GM18909 (cell line): Measurements from ENCODE around the gene CT45A9.
"Not testable (repeated sequence)": the region's sequence is repeated elsewhere in the genome, so short reads cannot be mapped to it uniquely, and the experiment has no call there.

ENCODE experiments used
- ATAC-seq: cut with Tn5 transposase; IDR thresholded peaks from one replicate; pipeline ENCODE4 v1.9.1; 2021; ENCODE audit warnings: mild to moderate bottlenecking; ENCODE audit not compliant: unreplicated experiment, poor library complexity

CT45A9 gene, protein sequence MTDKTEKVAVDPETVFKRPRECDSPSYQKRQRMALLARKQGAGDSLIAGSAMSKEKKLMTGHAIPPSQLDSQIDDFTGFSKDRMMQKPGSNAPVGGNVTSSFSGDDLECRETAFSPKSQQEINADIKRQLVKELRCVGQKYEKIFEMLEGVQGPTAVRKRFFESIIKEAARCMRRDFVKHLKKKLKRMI

DNA sequence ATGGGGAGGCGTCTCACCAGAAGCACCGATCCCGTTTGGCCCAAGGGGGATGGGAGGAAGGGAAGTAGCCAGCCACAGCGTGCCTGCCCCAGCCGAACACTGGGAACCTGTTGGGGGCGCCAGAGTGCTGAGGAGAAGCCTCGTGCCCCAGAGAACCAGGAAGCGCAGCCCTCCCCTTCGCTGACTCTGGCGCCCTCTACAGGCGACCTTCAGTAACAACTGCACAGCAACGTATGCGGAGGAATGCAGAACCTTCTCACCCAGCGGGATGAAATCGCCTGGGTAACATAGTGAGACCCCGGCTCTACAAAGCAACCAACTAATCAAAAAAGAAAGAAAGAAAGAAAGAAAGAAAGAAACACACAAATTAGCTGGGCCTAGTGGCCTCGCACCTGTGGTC is at the start of gene CT45A9:
CT45A9 (minus strand) TSS at position 101 of the 400 bp plus-strand sequence. CDS start 3,751 bp downstream, outside the sequence.
- ATAC-seq = not testable (repeated sequence)

DNA sequence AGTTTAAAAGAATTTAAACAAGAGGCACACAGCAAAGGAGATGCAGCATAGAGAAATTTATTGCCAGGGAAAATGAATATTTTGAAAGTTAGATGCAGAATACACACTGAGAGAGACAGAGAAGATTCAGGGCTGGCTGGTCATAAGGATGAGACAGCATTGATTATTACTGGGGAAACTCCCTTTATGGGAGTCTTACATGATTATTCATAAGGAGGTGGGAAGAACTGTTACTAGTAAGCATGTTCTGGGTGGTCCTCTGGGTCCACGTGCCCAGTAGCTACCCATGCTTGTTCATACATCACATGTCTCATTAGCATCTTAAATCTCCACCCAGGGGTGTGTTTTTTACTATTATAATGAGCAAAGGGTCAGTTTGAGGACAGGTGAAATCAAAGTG is 48.9 kb upstream of the CT45A9 start:
- ATAC-seq = not testable (repeated sequence)

DNA sequence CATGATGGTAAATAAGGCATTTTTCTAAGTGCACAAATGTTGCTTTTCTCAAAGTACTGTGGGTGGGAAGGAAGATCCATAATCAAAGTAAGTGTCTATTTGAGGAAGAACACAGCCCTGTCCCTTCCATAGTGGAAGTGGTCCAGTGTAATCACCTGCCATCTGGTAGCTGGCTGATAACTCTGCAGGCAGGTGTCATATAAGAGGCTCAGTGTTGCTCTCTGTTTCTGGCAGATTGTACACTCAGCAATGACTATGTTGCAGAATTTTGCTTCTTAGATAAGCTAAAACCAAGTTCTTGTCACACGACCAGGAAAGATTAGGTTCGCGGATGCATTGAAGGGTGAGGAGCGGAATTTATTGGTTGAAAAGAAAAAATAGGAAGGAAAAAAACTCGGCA is 42.8 kb upstream of the CT45A9 start:
- ATAC-seq = no peak

DNA sequence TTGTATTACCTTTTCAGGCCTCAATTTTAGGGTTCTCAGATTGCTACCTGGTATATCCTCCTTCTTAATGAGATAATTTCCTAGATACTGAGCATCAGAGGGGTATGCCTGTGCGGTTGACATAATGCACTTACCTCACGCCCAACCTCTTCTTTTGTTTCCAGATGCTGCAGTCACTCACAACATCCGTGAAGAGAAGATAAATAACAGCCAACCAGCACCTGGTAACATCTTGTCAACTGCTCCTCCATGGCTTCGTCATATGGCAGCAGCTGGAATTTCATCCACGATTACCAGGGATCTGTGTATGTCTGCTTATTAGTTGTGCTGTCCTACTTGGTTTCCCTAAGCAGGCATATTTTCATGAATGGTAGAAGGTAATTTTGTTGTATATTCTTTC is 38.6 kb upstream of the CT45A9 start:
- ATAC-seq = no peak

DNA sequence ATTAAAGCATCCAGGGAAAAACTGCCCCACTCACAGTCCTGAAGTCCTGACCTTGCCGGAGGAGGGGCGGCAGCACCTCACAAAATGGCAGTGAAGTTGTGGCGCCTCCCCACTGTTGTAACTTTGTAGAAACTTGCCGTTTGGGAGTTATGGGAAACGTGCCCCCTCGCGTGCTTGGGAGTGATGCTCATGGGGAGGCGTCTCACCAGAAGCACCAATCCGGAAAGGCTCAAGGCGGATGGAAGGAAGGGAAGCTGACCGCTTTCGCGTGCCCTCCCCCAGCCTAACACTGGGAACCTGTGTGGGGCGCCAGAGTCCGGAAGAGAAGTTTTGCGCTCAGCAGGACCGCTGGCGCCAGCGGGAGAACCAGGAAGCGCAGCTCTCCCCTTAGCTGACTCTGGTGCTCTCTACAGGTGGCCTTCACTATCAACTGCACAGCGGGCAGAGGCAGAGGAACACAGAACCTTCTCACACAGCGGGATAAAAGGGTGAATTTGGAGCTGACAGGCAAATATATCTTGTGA is 21.7 kb upstream of the CT45A9 start, which contains the start of the genes CT45A10 and SAGE1:
CT45A10 (minus strand) TSS at position 151 of the 524 bp plus-strand sequence. CDS start 8,100 bp downstream, outside the sequence.
SAGE1 (plus strand) TSS at position 423 of the 524 bp plus-strand sequence. CDS start 2,527 bp downstream, outside the sequence.
- ATAC-seq = no peak

DNA sequence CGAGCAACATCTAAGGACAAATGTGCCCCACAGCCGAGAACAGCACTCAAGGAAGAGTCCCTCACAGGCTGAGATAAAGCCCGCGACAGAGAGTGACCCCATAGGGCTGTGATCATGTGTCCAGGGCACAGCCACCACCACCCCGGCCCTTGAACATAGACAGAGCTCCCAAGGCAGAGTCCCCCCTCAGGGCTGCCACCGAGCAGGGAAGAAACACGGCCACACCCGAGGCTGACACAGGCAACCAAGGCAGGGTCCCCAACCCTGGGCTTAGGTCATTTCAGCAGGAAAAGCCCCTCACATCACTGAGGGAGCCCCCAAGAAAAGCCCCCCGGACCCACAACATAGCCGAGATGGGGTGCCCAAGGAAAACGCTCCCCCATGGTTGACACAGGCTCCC is 21.2 kb upstream of the CT45A9 start:
- ATAC-seq = no peak

DNA sequence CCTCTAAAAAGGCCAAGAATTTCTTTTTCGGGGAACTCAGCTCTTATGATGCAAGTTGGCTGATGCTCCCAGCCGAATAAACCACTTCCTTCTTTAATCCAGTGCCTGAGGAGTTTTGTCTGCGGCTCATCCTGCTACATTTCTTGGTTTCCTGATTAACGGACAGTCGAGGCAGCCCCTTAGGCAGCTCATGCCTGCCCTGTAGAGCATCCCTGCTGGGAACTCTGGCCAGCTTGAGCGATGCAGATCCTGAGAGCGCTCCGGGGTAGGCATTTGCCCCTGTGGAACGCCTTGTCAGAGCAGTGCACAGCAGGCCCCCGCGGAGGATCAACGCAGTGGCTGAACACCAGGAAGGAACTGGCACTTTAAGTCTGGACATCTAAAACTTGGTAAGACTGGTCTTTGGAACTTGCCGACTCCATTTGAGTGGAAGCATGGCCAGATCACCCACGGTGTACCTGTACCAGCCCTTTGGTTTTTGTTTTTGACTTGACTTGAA is 18.5 kb upstream of the CT45A9 start:
- ATAC-seq = no peak

DNA sequence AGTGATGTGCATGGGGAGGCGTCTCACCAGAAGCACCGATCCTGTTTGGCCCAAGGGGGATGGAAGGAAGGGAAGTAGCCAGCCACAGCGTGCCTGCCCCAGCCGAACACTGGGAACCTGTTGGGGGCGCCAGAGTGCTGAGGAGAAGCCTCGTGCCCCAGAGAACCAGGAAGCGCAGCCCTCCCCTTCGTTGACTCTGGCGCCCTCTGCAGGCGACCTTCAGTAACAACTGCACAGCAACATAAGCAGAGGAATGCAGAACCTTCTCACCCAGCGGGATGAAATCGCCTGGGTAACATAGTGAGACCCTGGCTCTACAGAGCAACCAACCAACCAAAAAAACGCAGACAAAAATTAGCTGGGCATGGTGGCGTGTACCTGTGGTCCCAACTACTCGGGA is 17.4 kb upstream of the CT45A9 start:
- not testable (repeated sequence) for ATAC-seq

DNA sequence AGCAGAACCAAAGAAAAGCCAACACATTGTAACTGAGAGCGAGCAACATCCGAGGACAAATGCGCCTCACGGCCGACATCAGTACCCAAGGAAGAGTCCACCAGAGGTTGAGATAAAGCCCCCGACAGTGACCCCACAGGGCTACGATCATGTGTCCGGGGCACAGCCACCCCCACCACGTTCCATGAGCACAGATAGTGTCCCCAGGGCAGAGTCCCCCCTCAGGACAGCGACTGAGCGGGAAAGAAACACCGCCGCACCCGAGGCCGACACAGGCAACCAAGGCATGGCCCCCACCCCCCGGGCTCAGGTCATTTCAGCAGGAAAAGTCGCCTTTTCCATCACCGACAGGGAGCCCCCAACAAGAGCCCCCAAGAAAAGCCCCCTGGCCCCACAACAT is 16.6 kb upstream of the CT45A9 start:
- ATAC-seq = not testable (repeated sequence)

DNA sequence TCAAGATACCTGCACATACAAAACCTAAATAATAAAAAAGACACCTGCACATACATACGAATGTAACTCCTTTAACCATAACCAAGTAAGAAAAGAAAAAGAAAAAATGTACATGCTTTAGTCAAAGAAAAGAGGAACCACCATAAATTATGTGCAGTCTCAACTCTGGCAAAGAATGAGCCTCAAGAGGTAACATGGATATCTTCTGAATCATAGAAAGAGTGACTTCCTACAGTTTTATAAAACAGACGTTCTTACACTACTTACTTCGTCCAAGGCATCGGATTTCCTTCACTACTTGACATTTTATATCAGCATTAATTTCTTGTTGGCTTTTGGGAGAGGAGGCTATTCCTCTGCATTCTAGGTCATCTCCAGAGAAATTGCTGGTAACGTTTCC is 11.1 kb upstream of the CT45A9 start:
- ATAC-seq = not testable (repeated sequence)

DNA sequence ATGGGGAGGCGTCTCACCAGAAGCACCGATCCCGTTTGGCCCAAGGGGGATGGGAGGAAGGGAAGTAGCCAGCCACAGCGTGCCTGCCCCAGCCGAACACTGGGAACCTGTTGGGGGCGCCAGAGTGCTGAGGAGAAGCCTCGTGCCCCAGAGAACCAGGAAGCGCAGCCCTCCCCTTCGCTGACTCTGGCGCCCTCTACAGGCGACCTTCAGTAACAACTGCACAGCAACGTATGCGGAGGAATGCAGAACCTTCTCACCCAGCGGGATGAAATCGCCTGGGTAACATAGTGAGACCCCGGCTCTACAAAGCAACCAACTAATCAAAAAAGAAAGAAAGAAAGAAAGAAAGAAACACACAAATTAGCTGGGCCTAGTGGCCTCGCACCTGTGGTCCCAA is 17.2 kb downstream of the CT45A9 start, which contains the start of gene CT45A8:
CT45A8 (minus strand) TSS at position 101 of the 400 bp plus-strand sequence. CDS start 3,755 bp downstream, outside the sequence.
- ATAC-seq = not testable (repeated sequence)

DNA sequence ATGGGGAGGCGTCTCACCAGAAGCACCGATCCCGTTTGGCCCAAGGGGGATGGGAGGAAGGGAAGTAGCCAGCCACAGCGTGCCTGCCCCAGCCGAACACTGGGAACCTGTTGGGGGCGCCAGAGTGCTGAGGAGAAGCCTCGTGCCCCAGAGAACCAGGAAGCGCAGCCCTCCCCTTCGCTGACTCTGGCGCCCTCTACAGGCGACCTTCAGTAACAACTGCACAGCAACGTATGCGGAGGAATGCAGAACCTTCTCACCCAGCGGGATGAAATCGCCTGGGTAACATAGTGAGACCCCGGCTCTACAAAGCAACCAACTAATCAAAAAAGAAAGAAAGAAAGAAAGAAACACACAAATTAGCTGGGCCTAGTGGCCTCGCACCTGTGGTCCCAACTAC is 34.4 kb downstream of the CT45A9 start, which contains the start of gene CT45A7:
CT45A7 (minus strand) TSS at position 101 of the 400 bp plus-strand sequence. CDS start 3,747 bp downstream, outside the sequence.
- not testable (repeated sequence) for ATAC-seq

DNA sequence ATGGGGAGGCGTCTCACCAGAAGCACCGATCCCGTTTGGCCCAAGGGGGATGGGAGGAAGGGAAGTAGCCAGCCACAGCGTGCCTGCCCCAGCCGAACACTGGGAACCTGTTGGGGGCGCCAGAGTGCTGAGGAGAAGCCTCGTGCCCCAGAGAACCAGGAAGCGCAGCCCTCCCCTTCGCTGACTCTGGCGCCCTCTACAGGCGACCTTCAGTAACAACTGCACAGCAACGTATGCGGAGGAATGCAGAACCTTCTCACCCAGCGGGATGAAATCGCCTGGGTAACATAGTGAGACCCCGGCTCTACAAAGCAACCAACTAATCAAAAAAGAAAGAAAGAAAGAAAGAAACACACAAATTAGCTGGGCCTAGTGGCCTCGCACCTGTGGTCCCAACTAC is 51.7 kb downstream of the CT45A9 start, which contains the start of gene CT45A2:
CT45A2 (minus strand) TSS at position 101 of the 400 bp plus-strand sequence. CDS start 3,747 bp downstream, outside the sequence.
- ATAC-seq = not testable (repeated sequence)
